Gastrocnemius medialis (tissue), 4 donors: Measurements from ENCODE around the gene TNRC6B. TPM values are rescaled to one million over a fixed set of nuclear protein-coding genes. Genes with fewer than 3 reads are reported as not detected.

Experiments
- ATAC-seq, 2 donors: fragments of 150-250 bp; one replicate each; pipeline ENCODE4 v1.9.1; 2016
- DNase-seq, 2 donors: peaks; one replicate each; pipeline ENCODE4 v3.0.0-alpha.2; 2019
- H3K27ac ChIP-seq, 4 donors: fragments of 200-600 bp; sonication (generic); 1 replicate in 1 of 4; 2 replicates in 3 of 4; pipeline ENCODE4 v1.5.1; 2016 to 2018; ENCODE audit warnings: mild to moderate bottlenecking in 2 of 4, moderate library complexity in 1 of 4
- H3K27me3 ChIP-seq, 3 donors: fragments of 200-600 bp; sonication (generic) in 2 of 3; 1 replicate in 1 of 3; 2 replicates in 2 of 3; pipeline versions ENCODE4 v1.5.1 to v1.6.0; 2016 to 2019; ENCODE audit warnings: mild to moderate bottlenecking in 1 of 3, moderate library complexity in 1 of 3
- H3K36me3 ChIP-seq, 2 donors: fragments of 200-600 bp; sonication (generic) in 1 of 2; one replicate each; pipeline ENCODE4 v1.5.1; 2017 to 2018
- H3K4me1 ChIP-seq, 2 donors: fragments of 200-600 bp; sonication (generic) in 1 of 2; one replicate each; pipeline ENCODE4 v1.5.1; 2016 to 2017; ENCODE audit warnings: mild to moderate bottlenecking in 2 of 2
- H3K4me3 ChIP-seq, 4 donors: fragments of 200-600 bp; sonication (generic) in 3 of 4; 1 replicate in 1 of 4; 2 replicates in 3 of 4; pipeline ENCODE4 v1.5.1; 2016 to 2019; ENCODE audit warnings: mild to moderate bottlenecking in 2 of 4
- H3K9me3 ChIP-seq, 3 donors: fragments of 200-600 bp; sonication (generic) in 2 of 3; 1 replicate in 1 of 3; 2 replicates in 2 of 3; pipeline ENCODE4 v1.5.1; 2016 to 2019
- CTCF ChIP-seq, 5 experiments: fragments of 450-650 bp in 3 of 5; fragments of 200-600 bp in 2 of 5; sonication (generic) in 2 of 5; IDR thresholded peaks in 4 of 5; conservative IDR thresholded peaks in 1 of 5; 1 replicate in 4 of 5; 2 replicates in 1 of 5; pipeline ENCODE4 v1.5.1; 2016 to 2019; ENCODE audit warnings: antibody characterized with exemption in 5 of 5, mild to moderate bottlenecking in 3 of 5, moderate library complexity in 3 of 5
- POLR2A ChIP-seq, 2 donors: fragments of 450-650 bp; IDR thresholded peaks; one replicate each; pipeline ENCODE4 v1.6.1; 2017; ENCODE audit warnings: antibody characterized with exemption in 2 of 2, mild to moderate bottlenecking in 2 of 2, moderate library complexity in 2 of 2
- in situ Hi-C, 4 donors: fragments of 200-750 bp; cut with MboI; loops; one replicate each; pipeline versions ENCODE4 v1.15.0 to v1.8.0; 2017; ENCODE audit warnings: low sequenced_read_pairs in 4 of 4
- intact Hi-C: fragments of 100-400 bp; cut with DNase I; formaldehyde crosslinking; loops from one replicate; pipeline ENCODE4 v1.15.1; 2023; ENCODE audit warnings: low total_unique reads
- total RNA-seq, 4 donors: library from RNA; depleted of rRNA; stranded (reverse); fragments of >200 nt; gene quantifications; one replicate each; pipeline versions ENCODE4 v1.1.0 to v1.2.3, GENCODE V29; 2016

The TNRC6B gene
- total RNA-seq, 4 donors from 2014 or later: 31.9 to 76.7 (median 57.0) TPM

DNA sequence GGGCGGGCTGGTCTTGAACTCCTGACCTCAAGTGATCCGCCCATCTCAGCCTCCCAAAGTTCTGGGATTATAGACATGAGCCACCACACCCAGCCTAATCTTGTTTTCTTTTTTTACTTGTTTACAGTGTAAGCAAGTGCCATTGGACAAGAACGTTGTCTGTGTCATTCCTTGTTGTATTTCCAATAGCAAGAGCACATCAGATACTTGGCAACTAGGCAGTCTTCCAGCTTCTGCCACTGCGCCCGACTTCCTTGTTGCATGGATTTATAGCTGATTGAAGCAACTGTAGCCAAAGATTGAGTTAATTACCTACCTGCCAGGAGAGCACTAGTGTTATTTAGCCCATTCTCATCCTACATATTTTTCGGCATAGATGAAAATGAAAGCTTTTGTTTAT lies 189.6 kb downstream of the TNRC6B start:
- in situ Hi-C loops: loop anchor here in 1 of 4 donors (25.0 kb wide), 1 partner anchor 830 kb away; the partner anchor contains the start of gene RPS19BP1
- ATAC-seq (peak in 1 of 2 donors; percentile 61), DNase-seq (no peak)
- Histone ChIP-seq H3K4me3 (no peak overlapping the region), H3K36me3 (peaks cover 0 to 52% of the 10 kb centered on the region in 2 donors), H3K27me3 (no peaks in the 10 kb centered on the region), H3K27ac (peak overlapping the region; percentile 32 to 69 (median 59)), H3K4me1 (peaks cover 18 to 21% of the 10 kb centered on the region in 2 donors), H3K9me3 (no peaks in the 10 kb centered on the region)
- TF ChIP-seq POLR2A (IDR thresholded peaks at IDR 0.05) (no peak), CTCF (IDR thresholded peaks at IDR 0.05 in 4 of 5, conservative IDR thresholded peaks at IDR 0.05 in 1 of 5) (no peak)
- intact Hi-C loops: no loop called here

- H3K9me3 ChIP-seq: no peaks in the 10 kb centered on the region
- peaks cover 18 to 21% of the 10 kb centered on the region in 2 donors for H3K4me1 ChIP-seq
- ATAC-seq (peak in 1 of 2 donors; percentile 7), DNase-seq (no peak)
- no peaks in the 10 kb centered on the region for H3K27me3 ChIP-seq
- no peak for TF ChIP-seq POLR2A (IDR thresholded peaks at IDR 0.05)
- TF ChIP-seq CTCF (IDR thresholded peaks at IDR 0.05 in 4 of 5, conservative IDR thresholded peaks at IDR 0.05 in 1 of 5): no peak
- in situ Hi-C loops (loop anchor here in 1 of 4 donors (25.0 kb wide), 1 partner anchor 831 kb away; the partner anchor contains the start of gene RPS19BP1), intact Hi-C loops (no loop called here)
- H3K4me3 ChIP-seq: no peak overlapping the region
- peaks cover 0 to 46% of the 10 kb centered on the region in 2 donors for H3K36me3 ChIP-seq
- H3K27ac ChIP-seq: peak overlapping the region; percentile 32 to 69 (median 59)
These were observed 190.3 kb downstream of the TNRC6B start for GRCh38 chr22:40368016-40368415.

GRCh38 chr22:40368836-40369235 lies 191.1 kb downstream of the TNRC6B start:
- Histone ChIP-seq H3K4me1 (peaks cover 18 to 21% of the 10 kb centered on the region in 2 donors), H3K27ac (peak overlapping the region; percentile 32 to 69 (median 59)), H3K27me3 (no peaks in the 10 kb centered on the region), H3K4me3 (no peak overlapping the region), H3K9me3 (no peaks in the 10 kb centered on the region), H3K36me3 (peaks cover 0 to 37% of the 10 kb centered on the region in 2 donors)
- no peak for ATAC-seq
- intact Hi-C loops: no loop called here
- no peak for TF ChIP-seq POLR2A (IDR thresholded peaks at IDR 0.05)
- no peak for TF ChIP-seq CTCF (IDR thresholded peaks at IDR 0.05 in 4 of 5, conservative IDR thresholded peaks at IDR 0.05 in 1 of 5)
- no peak for DNase-seq
- in situ Hi-C loops: loop anchor here in 1 of 4 donors (25.0 kb wide), 1 partner anchor 832 kb away; the partner anchor contains the start of gene RPS19BP1

- H3K36me3 ChIP-seq: no peaks in the 10 kb centered on the region
- no peak for DNase-seq
- H3K4me3 ChIP-seq: no peak overlapping the region
- TF ChIP-seq POLR2A (IDR thresholded peaks at IDR 0.05) (no peak), CTCF (IDR thresholded peaks at IDR 0.05 in 4 of 5, conservative IDR thresholded peaks at IDR 0.05 in 1 of 5) (no peak)
- H3K9me3 ChIP-seq: no peaks in the 10 kb centered on the region
- in situ Hi-C loops: loop anchor here in 1 of 4 donors (25.0 kb wide), 1 partner anchor 837 kb away; the partner anchor contains the start of gene RPS19BP1
- H3K27me3 ChIP-seq: no peaks in the 10 kb centered on the region
- intact Hi-C loops: no loop called here
- no peak overlapping the region for H3K27ac ChIP-seq
- no peak for ATAC-seq
- H3K4me1 ChIP-seq: peaks cover 7 to 17% of the 10 kb centered on the region in 2 donors
These were observed 196.8 kb downstream of the TNRC6B start for GRCh38 chr22:40374567-40374966.
